Hepatocyte (in vitro differentiated cells): Measurements from ENCODE around the gene EPSTI1.

Experiments
- CTCF ChIP-seq: fragments of 200-600 bp; sonication (generic); IDR thresholded peaks from 2 replicates; pipeline ENCODE4 v1.5.1; 2016; ENCODE audit warnings: antibody characterized with exemption, mild to moderate bottlenecking; ENCODE audit not compliant: poor library complexity
- EZH2 ChIP-seq: fragments of 200-600 bp; sonication (generic); IDR thresholded peaks from 2 replicates; pipeline ENCODE4 v1.6.1; 2016; ENCODE audit warnings: antibody characterized with exemption, mild to moderate bottlenecking, borderline replicate concordance

- TF ChIP-seq CTCF, result no peak
- no peak for TF ChIP-seq EZH2
Measured at GRCh38 chr13:42859760-42860159, 132.3 kb downstream of the EPSTI1 start.
